Measurements from ENCODE around the gene MAGEC3. TPM values are rescaled to one million over a fixed set of nuclear protein-coding genes. Genes with fewer than 3 reads are reported as not detected.

MAGEC3 gene
- total RNA-seq, 1 donor: 0.27 TPM

DNA sequence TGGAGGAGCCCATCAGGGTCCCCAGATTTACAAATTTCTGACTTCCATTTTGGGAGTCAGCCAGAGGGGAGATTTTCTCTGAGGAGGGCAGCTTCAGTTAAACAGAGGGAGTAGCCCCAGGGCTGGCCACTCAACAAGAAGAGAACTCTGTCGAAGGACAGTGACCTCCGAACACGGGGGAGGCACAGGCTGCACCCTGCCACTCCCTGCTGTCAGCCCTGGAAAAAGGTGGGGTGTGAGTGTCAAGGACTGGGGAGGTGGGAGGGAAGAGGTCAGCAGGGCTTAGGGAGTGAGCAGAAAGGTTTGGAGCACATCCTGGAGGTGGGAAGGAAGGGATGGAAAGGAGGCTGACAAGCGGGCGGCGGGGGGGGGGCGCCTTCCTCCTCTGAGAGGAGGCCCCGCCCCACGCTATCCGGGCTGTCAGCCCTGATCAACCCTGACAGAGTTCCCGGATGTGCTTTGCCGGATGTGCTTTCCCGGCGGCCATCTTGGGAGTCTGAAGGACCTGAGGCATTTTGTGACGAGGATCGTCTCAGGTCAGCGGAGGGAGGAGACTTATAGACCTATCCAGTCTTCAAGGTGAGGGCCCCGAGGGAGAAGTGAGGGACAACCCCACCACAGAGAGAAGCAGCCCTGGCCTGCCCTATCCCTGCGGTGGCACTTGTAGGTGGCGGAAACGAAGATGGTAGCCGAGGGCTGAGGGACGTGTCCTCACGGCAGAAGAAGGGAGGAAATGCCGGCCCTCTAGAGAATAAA lies 65.5 kb downstream of the MAGEC3 start, which contains the start of gene MAGEC1:
TSS of gene MAGEC1 (plus strand) at position 495 of the 756 bp plus-strand sequence. CDS start 1,179 bp downstream, outside the sequence.
- no peak within 1 kb of the TSS for H3K4me3 ChIP-seq (ENCODE audit: low read depth, low read length)
- TF ChIP-seq CTCF (IDR thresholded peaks at IDR 0.05; ENCODE audit: insufficient read depth, low read length): no peak
- DNase-seq (ENCODE audit: low read depth): no peak

DNA sequence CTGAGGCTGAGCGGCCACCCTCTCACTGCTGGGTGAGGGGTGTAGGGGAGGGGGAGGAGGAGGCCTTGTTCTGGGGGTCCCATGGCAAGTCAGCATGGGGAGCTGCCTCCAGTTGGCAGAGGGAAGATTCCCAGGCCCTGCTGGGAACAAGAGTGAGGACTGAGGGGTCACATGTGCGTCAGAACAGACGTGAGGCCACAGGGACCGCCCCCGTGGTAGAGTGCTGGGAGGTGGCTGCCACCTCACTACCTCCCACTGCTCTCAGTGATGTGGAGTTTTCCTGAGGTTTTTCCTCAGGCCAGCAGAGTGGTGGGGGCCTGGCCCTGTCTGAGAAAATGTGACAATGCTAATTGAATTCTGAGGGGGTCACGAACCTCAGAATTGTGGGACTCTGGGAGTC lies 66.1 kb downstream of the MAGEC3 start:
- DNase-seq (ENCODE audit: low read depth): no peak

GRCh38 chrX:141917801-141918200 lies 79.7 kb downstream of the MAGEC3 start:
- H3K4me3 ChIP-seq (ENCODE audit: low read depth, low read length): no peak overlapping the region
- no peak for DNase-seq (ENCODE audit: low read depth)
- no peak for TF ChIP-seq CTCF (IDR thresholded peaks at IDR 0.05; ENCODE audit: insufficient read depth, low read length)

More for the DNA sequence above, 66.1 kb downstream of the MAGEC3 start:
- no peak for TF ChIP-seq CTCF (IDR thresholded peaks at IDR 0.05; ENCODE audit: insufficient read depth, low read length)
- no peak overlapping the region for H3K4me3 ChIP-seq (ENCODE audit: low read depth, low read length)

DNA sequence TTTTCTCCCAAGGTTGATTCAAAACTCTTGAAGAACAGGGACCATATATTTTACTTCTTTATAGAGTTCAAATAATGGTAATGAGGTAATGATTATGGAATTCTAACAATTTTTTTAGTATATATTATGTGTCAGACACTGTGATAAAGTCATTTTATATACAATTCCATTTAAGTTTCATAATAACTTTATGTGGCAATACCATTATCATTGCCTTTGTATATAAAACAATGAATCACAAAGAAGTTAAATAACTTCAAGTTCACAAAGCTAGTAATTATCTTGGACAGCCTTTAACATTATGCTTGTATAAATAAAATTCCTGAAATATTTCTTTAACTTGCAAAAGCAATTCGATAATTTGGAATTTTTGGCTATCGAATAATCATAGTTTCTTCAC lies 86.2 kb downstream of the MAGEC3 start:
- DNase-seq (ENCODE audit: low read depth): no peak
- H3K4me3 ChIP-seq (ENCODE audit: low read depth, low read length): no peak overlapping the region
- TF ChIP-seq CTCF (IDR thresholded peaks at IDR 0.05; ENCODE audit: insufficient read depth, low read length): no peak

DNA sequence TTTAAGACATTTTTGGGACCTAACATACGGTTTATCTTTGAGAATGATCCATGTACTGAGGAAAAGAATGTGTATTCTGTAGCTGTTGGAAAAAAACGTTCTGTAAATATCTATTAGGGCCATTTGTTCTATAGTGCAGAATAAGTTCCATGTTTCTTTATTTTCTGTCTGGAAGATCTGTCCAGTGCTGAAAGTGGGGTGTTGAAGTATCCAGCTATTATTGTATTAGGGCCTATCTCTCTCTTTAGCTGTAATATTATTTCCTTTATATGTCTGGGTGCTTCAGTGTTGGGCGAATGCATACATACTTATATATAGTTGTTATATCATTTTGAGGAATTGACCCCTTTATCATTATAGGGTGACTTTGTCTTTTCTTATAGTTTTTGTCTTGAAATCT lies 90.3 kb downstream of the MAGEC3 start:
- DNase-seq (ENCODE audit: low read depth): no peak
- no peak overlapping the region for H3K4me3 ChIP-seq (ENCODE audit: low read depth, low read length)
- TF ChIP-seq CTCF (IDR thresholded peaks at IDR 0.05; ENCODE audit: insufficient read depth, low read length): no peak

GRCh38 chrX:141934059-141934641 lies 96.0 kb downstream of the MAGEC3 start:
- TF ChIP-seq CTCF (IDR thresholded peaks at IDR 0.05; ENCODE audit: insufficient read depth, low read length): no peak
- H3K4me3 ChIP-seq (ENCODE audit: low read depth, low read length): no peak overlapping the region
- DNase-seq (ENCODE audit: low read depth): no peak

Measured in fibroblast of the aortic adventitia (primary cell).